A549 treated with Mapracorat at 1 μM for 4 hours (cell line): Measurements from ENCODE around the gene PSME1. TPM values are rescaled to one million over a fixed set of nuclear protein-coding genes. Genes with fewer than 3 reads are reported as not detected.

Experiments
- total RNA-seq: library from RNA; stranded (reverse); fragments of 200-300 nt; extraction: Qiagen RNA extraction; gene quantifications from 5 replicates; pipeline ENCODE4 v1.2.3, GENCODE V29; 2022

PSME1 gene
- 159 to 187 TPM (median 162 TPM) in 5 replicates for total RNA-seq

DNA sequence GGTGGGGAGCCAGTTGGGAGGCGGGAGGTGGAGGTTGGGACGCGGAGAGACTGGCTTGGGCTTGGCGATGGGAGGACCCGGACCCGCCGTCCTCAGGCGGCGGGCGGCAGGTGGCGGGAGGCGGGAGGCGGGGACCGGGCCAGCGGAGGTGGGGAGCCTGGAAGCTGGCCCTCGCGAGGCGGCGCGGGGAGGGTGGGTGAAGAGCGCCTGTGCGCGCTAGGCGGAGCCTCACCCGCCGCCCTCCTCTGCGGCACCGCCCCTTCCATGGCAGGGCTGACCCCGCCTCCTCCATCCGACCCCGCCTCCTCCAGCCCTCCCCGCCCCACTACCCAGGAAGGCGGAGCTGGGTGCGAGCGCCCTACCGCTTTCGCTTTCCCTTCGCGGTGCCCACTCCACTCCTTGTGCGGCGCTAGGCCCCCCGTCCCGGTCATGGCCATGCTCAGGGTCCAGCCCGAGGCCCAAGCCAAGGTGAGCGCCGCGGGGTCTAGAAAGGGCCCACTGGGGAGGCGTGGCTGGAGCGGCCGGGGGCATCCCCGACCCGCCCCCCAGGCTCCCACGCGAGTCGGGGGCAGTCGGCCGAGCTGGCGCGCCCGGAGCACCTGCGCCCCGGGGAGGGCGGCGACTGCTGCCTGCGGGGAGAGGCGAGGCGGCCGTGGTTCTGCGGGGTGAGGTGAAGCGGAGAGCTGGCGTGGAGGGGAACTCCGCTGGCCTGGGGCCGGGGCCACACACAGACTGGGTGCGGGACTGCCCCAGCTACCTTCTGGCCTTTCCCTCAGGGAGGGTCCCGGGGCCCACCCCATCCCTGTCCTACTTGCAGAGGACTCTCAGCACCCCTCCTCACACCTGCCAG lies at the start of gene PSME1:
PSME1 (plus strand) TSS at position 361 of the 850 bp plus-strand sequence; CDS start at position 430, 69 bp downstream.

DNA sequence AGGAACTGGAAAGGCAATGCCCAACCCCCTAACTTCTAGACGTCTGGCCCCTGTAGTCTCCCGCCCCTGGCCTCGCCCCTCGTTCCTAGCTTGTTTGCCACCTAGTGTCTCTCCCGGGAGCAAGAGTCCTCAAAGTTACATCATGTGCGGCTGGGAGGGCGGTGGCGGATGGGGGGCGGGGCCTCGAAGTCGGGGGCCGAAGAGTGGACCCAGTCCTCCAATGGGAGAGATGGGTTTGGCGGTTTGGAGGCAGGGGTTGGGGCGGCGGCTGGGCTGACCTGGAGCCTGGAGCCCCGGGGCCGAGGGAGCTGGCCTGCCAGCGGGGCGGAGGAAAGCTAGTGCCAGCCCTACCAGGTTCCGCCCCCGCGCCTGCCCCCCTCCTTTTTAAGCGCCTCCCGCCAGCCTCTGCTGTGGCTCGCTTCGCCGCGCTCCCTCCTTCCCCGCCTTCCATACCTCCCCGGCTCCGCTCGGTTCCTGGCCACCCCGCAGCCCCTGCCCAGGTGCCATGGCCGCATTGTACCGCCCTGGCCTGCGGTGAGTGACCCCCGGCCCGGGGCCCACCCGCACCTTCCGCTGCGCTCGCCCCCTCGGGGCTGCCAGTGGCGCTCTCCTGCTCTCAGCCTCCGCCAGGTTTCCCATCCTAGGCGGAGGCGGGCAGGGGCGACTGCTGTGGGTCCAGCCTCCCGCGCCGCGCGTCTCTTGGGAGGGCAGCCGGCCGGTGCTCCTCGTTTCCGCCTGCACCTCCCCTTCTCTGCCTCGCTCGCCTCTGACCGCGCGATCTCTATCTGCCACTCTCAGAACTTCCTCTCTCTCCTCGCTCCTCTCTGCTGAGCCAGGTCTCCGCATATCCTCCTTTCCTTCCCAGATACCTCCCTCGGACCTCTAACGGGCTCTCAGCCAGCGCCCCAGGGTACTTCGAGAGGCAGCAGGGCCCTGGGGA lies 41.8 kb upstream of the PSME1 start, which contains the start of gene PCK2:
PCK2 (plus strand) TSS at position 411 of the 940 bp plus-strand sequence; CDS start at position 506, 95 bp downstream.

DNA sequence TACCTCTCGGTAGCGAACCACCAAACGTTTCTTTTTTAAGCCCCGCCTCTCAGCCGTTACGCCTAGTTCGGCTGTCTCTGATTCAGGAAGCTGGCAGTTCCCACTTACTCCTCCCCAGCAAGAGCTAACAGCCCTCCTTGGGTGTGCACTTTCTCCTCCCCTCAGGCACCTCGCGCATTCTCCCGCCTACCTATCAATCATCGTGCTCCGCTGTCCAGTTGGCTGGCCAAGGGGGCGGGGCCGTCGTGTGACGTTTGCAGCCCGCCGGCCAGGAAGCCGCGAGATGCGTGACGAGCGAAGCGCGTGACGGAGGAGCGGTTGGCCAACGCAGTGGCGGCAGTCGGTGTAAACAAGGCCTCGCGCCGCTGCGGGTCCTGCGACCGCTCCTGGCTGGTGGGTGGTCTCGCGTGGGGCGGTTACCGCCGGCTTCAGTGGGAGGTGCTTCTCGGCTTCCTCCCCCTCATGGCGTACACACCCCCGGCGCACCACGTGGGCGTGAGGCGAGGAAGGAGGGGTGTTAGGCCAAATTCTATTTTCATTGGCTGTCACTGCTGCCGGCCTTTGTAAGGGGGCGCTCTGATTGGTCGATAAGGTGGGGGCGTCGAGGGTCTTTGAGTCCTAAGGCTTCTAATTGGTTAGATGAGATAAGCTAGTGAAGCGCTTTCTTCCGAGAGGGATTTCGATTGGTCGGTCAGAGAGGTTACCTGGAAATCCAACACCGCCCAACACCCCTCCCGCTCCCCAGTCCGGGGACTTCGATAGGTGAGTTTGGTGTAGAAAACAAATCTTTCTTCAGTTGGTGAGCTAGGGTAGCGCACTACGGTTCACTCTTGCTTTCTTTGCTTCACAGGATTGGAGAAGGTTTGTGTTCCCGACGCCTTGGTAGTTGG lies 21.2 kb upstream of the PSME1 start, which contains the start of the genes DCAF11 and NRL:
DCAF11 (plus strand) TSS at position 246 of the 890 bp plus-strand sequence. CDS start 818 bp downstream, outside the sequence.
NRL (minus strand) TSS at position 418 of the 890 bp plus-strand sequence. CDS start 32,101 bp downstream, outside the sequence.

DNA sequence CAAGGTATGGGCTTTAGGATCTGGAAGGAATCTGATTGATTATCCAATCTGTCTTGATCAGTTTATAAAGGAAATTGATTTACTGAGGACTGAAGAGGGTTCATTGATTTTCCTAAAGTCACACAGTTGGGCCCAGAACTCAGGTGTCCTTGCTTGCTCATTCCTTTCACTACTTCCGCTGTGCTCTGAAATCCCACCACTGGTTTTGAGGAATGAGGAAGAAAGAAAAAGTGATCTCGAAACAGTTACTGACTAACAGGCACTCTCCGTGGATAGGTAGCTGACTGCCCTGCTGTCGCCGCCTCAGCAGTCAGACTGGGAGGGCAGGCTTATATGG lies 5.6 kb upstream of the PSME1 start, which contains the start of gene FITM1:
FITM1 (plus strand) TSS at position 280 of the 337 bp plus-strand sequence. CDS start 905 bp downstream, outside the sequence.

DNA sequence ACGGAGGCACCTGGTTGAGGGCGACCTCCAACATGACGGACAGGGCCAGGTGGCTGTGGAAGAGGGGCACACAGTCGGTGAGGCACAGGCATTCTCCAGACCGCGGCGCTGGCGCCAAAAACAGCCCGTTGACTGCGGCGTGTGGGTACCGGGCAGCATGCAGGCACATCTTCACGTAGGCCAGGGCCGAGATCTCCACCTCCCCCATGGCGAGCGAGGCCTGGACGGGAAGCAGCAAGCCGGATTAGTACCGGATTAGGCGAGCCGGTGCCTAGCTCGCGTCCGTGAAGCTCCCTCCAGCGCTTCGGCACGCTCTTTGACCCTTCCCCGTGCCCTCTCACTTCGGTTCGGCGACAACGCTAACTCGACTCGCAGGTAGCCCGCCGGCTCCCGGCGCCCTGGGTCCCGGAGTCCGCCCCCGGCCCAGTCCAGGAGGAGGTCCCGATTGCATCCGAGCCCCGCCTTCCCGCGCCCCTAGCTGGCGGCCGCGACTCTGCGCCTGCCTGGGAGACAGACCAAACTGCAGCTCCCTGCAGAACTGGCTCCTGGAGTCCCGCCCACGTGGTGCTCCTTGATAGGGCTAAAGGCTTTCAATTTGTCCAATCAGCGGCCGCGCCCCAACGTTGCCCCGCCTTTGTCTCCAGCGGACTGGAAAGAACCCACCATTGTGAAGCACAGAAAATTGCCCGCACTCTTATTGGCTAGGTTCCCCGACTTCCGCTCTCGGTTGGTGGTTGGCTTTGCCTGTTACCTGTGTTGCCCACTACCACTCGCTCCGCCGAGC lies 5.3 kb downstream of the PSME1 start, which contains the start of gene EMC9:
EMC9 (minus strand) TSS at position 495 of the 784 bp plus-strand sequence; CDS start at position 208, 287 bp downstream.

DNA sequence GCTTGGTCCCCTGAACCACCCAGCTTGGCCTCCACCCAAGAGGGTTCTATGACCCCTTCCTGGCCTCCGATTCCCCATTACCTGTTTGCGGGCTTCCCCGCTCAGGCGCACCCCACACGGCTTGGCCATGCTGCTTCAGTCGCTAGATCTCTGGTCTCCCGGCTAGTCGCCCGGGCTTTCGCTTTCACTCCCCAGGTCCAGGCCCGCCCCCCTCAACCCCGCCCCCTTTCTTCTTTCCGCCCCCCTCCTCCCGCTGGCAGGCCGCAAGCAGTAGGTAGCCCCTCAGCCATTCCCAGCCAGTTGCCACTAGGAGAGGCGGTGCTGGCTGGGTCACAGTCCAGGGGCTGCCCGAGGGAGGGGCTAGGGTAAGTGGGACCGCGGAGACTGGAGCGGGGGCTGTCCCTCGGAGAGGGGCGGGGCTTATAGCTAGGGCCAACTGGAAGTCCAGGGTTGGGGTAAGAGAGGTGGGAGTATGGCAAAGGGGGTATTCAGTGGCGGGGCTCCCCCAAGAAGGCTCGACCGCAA lies 10.5 kb downstream of the PSME1 start, which contains the start of gene PSME2:
PSME2 (minus strand) TSS at position 158 of the 525 bp plus-strand sequence; CDS start at position 129, 29 bp downstream.

DNA sequence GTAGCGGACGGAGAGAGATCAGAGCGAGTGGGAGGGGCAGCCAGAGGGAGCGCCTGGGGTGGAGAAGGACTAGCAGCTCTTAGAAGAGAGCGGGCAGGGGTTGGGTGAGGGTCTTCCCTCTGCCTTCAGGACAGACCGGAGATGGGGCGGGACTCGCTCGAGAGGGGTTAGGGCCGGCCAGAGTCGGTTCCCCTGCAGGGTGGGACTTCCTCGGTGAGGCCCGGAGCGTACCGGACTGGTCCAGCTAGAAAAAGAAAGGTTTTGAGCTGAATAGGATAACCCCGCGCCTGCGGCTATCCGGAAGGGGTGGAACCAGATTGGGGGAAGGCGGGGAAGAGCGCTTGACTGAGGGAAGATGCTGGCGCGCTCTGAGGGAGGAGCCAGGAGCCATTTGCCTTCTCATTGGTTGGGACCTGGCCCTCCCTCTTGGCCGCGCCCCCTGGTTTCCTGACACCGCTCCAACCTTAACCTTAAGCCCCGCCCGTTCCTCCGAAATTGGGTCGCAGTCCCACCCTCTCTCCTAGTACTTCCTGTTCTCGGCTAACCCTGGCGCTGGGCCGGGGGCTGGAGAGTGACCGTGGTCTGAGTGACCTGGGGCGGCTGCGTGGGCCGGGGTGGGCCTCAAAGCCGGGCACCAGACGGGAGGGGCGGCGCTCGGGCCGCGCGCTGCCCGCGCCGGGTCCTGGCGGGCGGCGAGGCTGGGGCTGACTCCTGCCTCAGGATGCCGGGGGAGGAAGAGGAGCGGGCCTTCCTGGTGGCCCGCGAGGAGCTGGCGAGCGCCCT lies 11.2 kb downstream of the PSME1 start, which contains the start of gene RNF31:
RNF31 (plus strand) TSS at position 521 of the 783 bp plus-strand sequence; CDS start at position 722, 201 bp downstream.

DNA sequence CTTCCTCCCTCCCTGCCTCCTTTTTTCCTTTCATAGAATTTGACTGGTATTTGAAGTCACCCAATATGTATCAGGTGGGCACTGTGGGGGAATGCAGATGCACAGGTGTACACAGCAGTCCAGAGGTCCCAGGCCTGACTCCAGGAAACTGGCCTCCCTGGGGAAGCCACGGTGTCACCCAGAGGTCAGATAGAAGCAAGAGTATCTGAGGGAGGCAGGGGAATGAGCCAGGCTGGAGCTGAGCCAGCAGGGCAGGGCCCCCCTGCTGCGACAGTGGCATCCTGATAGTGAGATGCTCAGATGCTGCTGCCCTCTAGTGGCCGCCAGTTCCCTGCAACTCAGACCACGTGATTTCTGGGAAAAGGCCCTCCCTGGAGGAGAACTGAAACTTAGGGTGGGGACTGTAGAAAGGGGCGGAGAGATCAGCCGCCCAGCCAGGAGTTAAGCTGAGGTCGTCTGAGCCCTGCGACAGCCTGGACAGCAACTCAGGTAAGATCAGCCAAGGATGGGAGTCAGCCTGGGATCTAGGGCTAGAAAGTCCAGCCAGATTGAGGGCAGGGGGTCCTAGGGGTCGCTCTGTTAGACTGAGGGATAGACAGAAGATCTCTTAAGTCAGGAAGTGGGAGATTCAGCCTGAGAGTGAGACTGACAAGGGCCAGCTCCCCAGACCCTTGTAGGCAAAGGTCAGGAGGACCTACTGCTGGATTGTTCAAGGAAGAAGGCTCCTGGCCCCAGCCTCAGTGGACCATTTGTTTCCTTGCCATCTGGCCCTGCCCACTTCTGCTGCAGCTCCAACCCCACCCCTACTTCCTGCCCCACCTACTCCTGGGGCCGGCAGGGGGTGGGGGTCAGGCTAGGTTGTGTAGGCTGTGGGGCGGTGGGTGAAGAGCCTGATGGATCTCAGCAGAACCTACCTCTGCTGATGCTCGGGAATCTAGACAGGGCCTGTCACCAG lies 25.1 kb downstream of the PSME1 start, which contains the start of gene IRF9:
IRF9 (plus strand) TSS at position 416 of the 955 bp plus-strand sequence. CDS start 880 bp downstream, outside the sequence.

DNA sequence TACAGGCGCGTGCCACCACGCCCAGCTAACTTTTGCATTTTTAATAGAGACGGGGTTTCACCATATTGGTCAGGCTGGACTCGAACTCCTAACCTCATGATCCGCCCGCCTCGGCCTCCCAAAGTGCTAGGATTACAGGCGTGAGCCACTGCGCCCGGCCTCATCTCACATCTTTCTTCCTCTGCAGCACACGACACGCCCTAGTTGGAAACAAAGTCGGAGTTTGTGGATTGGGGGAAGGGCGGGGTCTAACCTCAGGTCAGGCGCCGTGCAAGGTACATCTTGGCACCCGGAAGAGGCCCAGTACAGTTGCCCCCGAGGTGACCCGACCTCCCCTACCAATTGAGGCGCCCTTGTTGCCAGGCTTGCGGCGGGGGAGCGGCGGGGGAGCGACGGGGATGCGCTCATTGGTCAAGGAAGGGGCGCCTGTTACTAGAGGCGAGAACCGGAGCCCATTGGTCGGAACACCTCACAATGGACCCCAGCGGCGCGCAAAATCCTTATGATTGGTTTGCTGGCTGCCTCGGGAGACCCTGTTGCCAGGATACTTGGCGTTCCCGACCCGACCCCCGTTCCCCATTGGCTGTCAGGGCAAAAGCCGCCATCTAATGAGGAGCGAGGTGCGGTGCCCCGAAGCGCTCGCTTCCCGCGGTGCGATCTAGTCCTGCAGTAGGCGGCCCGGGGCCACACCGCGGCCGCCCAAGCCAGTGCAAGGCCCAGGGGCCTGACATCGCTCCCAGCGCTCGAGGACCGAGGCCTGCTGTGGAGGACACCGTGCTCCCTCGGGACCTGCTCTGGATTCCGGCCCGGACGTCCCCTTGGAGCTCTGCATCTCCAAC lies 35.6 kb downstream of the PSME1 start, which contains the start of gene REC8:
REC8 (plus strand) TSS at position 659 of the 839 bp plus-strand sequence. CDS start 473 bp downstream, outside the sequence.

Other genes starting within 250 kb of the PSME1 start
- gene DHRS4, start 182.4 kb upstream of the PSME1 start, total RNA-seq = 42.8 to 50.0 TPM (median 43.6 TPM) in 5 replicates
- gene DHRS4L2, start 147.3 kb upstream of the PSME1 start, total RNA-seq = 25.5 to 34.0 TPM (median 29.6 TPM) in 5 replicates
- gene CARMIL3, start 84.2 kb upstream of the PSME1 start, total RNA-seq = 0.35 to 0.74 TPM (median 0.53 TPM) in 5 replicates
- gene CPNE6, start 64.6 kb upstream of the PSME1 start, total RNA-seq = not detected in 5 replicates
- 15.0 to 21.2 TPM (median 19.3 TPM) in 5 replicates for gene PCK2, start 41.9 kb upstream of the PSME1 start, total RNA-seq
- gene DCAF11, start 21.4 kb upstream of the PSME1 start, total RNA-seq = 20.8 to 22.4 TPM (median 21.9 TPM) in 5 replicates
- gene NRL, start 21.2 kb upstream of the PSME1 start, total RNA-seq = 0.56 to 1.1 TPM (median 0.84 TPM) in 5 replicates
- gene FITM1, start 5.5 kb upstream of the PSME1 start, total RNA-seq = 0.13 to 0.19 TPM in 2 of 5 replicates, not detected in the others
- gene EMC9, start 5.4 kb downstream of the PSME1 start, total RNA-seq = 45.7 to 62.3 TPM (median 60.1 TPM) in 5 replicates
- 151 to 185 TPM (median 159 TPM) in 5 replicates for gene PSME2, start 10.4 kb downstream of the PSME1 start, total RNA-seq
- 19.9 to 35.1 TPM (median 34.3 TPM) in 5 replicates for gene RNF31, start 11.3 kb downstream of the PSME1 start, total RNA-seq
- gene IRF9, start 25.1 kb downstream of the PSME1 start, total RNA-seq = 16.8 to 21.0 TPM (median 17.7 TPM) in 5 replicates
- 3.3 to 6.5 TPM (median 5.3 TPM) in 5 replicates for gene REC8, start 35.9 kb downstream of the PSME1 start, total RNA-seq
- 72.5 to 89.6 TPM (median 84.6 TPM) in 5 replicates for gene IPO4, start 52.6 kb downstream of the PSME1 start, total RNA-seq
- 58.4 to 64.8 TPM (median 63.8 TPM) in 5 replicates for gene TM9SF1, start 59.2 kb downstream of the PSME1 start, total RNA-seq
- not detected in 5 replicates for gene TSSK4, start 69.5 kb downstream of the PSME1 start, total RNA-seq
- gene CHMP4A, start 77.3 kb downstream of the PSME1 start, total RNA-seq = 75.9 to 98.1 TPM (median 81.6 TPM) in 5 replicates
- gene MDP1, start 79.9 kb downstream of the PSME1 start, total RNA-seq = 29.1 to 34.2 TPM (median 30.7 TPM) in 5 replicates
- 450 to 490 TPM (median 458 TPM) in 5 replicates for gene NEDD8, start 96.2 kb downstream of the PSME1 start, total RNA-seq
- gene GMPR2, start 96.7 kb downstream of the PSME1 start, total RNA-seq = 54.1 to 66.3 TPM (median 57.2 TPM) in 5 replicates
- gene TINF2, start 106.4 kb downstream of the PSME1 start, total RNA-seq = 34.4 to 39.3 TPM (median 36.4 TPM) in 5 replicates
- 0.89 to 1.9 TPM (median 1.4 TPM) in 5 replicates for gene TGM1, start 127.0 kb downstream of the PSME1 start, total RNA-seq
- 15.5 to 19.8 TPM (median 17.5 TPM) in 5 replicates for gene RABGGTA, start 135.4 kb downstream of the PSME1 start, total RNA-seq
- gene DHRS1, start 163.6 kb downstream of the PSME1 start, total RNA-seq = 10.4 to 14.5 TPM (median 11.6 TPM) in 5 replicates
- gene NOP9, start 163.7 kb downstream of the PSME1 start, total RNA-seq = 13.5 to 16.8 TPM (median 15.9 TPM) in 5 replicates
- 0.08 to 0.24 TPM (median 0.17 TPM) in 5 replicates for gene CIDEB, start 171.8 kb downstream of the PSME1 start, total RNA-seq
- gene LTB4R2, start 173.9 kb downstream of the PSME1 start, total RNA-seq = 2.1 to 5.7 TPM (median 4.5 TPM) in 5 replicates
- gene LTB4R, start 175.3 kb downstream of the PSME1 start, total RNA-seq = 4.4 to 7.8 TPM (median 5.9 TPM) in 5 replicates
- not detected in 5 replicates for gene ADCY4, start 198.9 kb downstream of the PSME1 start, total RNA-seq
- gene RIPK3, start 203.8 kb downstream of the PSME1 start, total RNA-seq = not detected in 5 replicates
- gene NFATC4, start 232.0 kb downstream of the PSME1 start, total RNA-seq = 0.16 to 0.42 TPM (median 0.18 TPM) in 5 replicates